Fibroblast of lung (primary cell): Measurements from ENCODE around the gene SP9.

ENCODE experiments used
- EZH2 ChIP-seq: IDR thresholded peaks from 2 replicates; pipeline ENCODE4 v1.5.1; 2012; ENCODE audit warnings: low read length, control low read depth, mild to moderate bottlenecking; ENCODE audit errors: missing control alignments
- TF ChIP-seq, protein P1 (sequence below), 2 donors: IDR thresholded peaks in 1 of 2; conservative IDR thresholded peaks in 1 of 2; 1 replicate in 1 of 2; 2 replicates in 1 of 2; pipeline ENCODE4 v1.5.1; 2011 to 2012; ENCODE audit warnings: low read length in 2 of 2, control low read depth in 1 of 2, inconsistent platforms in 1 of 2, low read depth in 1 of 2, mild to moderate bottlenecking in 1 of 2

DNA sequence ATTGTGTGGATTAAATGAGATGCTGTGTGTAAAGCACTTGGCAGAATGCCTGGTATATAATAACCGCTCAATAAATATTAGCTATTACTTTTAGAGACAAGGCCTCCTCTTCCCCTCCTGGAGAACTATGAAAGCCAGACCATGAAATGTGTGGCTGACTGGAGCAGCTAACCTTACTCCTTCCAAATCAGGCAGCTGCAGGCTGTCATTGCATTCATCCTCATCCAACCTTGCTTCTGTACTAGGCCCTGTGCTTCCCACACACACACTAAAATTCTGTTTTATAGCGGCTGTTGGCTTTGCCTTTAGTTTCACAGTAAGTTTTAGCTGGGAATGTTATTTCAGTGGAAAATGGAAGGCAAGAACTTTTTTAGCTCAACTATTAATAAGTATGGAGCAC, 10.2 kb upstream of the SP9 start:
- no peak for TF ChIP-seq EZH2
- TF ChIP-seq, protein P1, sequence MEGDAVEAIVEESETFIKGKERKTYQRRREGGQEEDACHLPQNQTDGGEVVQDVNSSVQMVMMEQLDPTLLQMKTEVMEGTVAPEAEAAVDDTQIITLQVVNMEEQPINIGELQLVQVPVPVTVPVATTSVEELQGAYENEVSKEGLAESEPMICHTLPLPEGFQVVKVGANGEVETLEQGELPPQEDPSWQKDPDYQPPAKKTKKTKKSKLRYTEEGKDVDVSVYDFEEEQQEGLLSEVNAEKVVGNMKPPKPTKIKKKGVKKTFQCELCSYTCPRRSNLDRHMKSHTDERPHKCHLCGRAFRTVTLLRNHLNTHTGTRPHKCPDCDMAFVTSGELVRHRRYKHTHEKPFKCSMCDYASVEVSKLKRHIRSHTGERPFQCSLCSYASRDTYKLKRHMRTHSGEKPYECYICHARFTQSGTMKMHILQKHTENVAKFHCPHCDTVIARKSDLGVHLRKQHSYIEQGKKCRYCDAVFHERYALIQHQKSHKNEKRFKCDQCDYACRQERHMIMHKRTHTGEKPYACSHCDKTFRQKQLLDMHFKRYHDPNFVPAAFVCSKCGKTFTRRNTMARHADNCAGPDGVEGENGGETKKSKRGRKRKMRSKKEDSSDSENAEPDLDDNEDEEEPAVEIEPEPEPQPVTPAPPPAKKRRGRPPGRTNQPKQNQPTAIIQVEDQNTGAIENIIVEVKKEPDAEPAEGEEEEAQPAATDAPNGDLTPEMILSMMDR (conservative IDR thresholded peaks at IDR 0.05 in 1 of 2, IDR thresholded peaks at IDR 0.05 in 1 of 2; ENCODE audit: low read depth in 1 of 2, low read length in 2 of 2): no peak
